Caco-2 (cell line): ENCODE measurements around the gene MAX. TPM values are rescaled to one million over a fixed set of nuclear protein-coding genes. Genes with fewer than 3 reads are reported as not detected.
"Not testable (repeated sequence)": the region's sequence is repeated elsewhere in the genome, so short reads cannot be mapped to it uniquely, and the experiment has no call there.

Experiments used
- BruUV-seq: library from RNA; stranded (reverse); fragments of 400-500 nt; replicated peaks from 2 replicates; lab custom pipeline; 2021; lab: Mats Ljungman, UMichigan
- CTCF ChIA-PET: fragments of 300-600 bp; sonication (Branson Sonifier 250); formaldehyde crosslinking; loops from one replicate; lab custom pipeline; 2022; ENCODE audit warnings: antibody characterized with exemption; lab: Charles Lee
- POLR2A ChIA-PET: fragments of 300-600 bp; sonication (Branson Sonifier 250); formaldehyde crosslinking; loops from one replicate; lab custom pipeline; 2022; ENCODE audit warnings: antibody characterized with exemption; lab: Charles Lee
- DNase-seq, 2 experiments: peaks; one replicate each; pipeline versions ENCODE4 v3.0.0 to v3.0.0-alpha.2; 2020 to 2022
- H3K27me3 ChIP-seq: replicated peaks from 2 replicates; pipeline ENCODE4 v1.6.0; 2011; ENCODE audit warnings: low read length; ENCODE audit not compliant: control insufficient read depth, insufficient read depth
- H3K36me3 ChIP-seq: 2 replicates; pipeline ENCODE4 v1.5.1; 2011; ENCODE audit warnings: low read length; ENCODE audit not compliant: control insufficient read depth, insufficient read depth
- H3K4me1 ChIP-seq: fragments of 250-450 bp; sonication (Bioruptor Pico); 2 replicates; pipeline ENCODE4 v1.5.1; 2020; ENCODE audit warnings: mild to moderate bottlenecking
- H3K4me3 ChIP-seq: 2 replicates; pipeline ENCODE4 v1.5.1; 2011; ENCODE audit warnings: low read depth, mild to moderate bottlenecking, control low read depth, low read length
- H3K9me3 ChIP-seq: fragments of 250-450 bp; sonication (Bioruptor Pico); 2 replicates; pipeline ENCODE4 v1.5.1; 2020; ENCODE audit warnings: mild to moderate bottlenecking, moderate library complexity
- H3K27ac Mint-ChIP-seq: one replicate; pipeline ENCODE4 v1.8.0; 2022; ENCODE audit warnings: mixed read lengths; ENCODE audit not compliant: unreplicated experiment
- H3K27me3 Mint-ChIP-seq: one replicate; pipeline ENCODE4 v1.8.0; 2022; ENCODE audit warnings: mixed read lengths; ENCODE audit not compliant: insufficient read depth, unreplicated experiment
- H3K36me3 Mint-ChIP-seq: one replicate; pipeline ENCODE4 v1.8.0; 2022; ENCODE audit warnings: mild to moderate bottlenecking, mixed read lengths; ENCODE audit not compliant: insufficient read depth, unreplicated experiment
- H3K4me1 Mint-ChIP-seq: one replicate; pipeline ENCODE4 v1.8.0; 2022; ENCODE audit warnings: low read depth, mixed read lengths; ENCODE audit not compliant: unreplicated experiment
- H3K4me3 Mint-ChIP-seq: one replicate; pipeline ENCODE4 v1.8.0; 2022; ENCODE audit warnings: mild to moderate bottlenecking, moderate library complexity, mixed read lengths; ENCODE audit not compliant: unreplicated experiment
- H3K9me3 Mint-ChIP-seq: one replicate; pipeline ENCODE4 v1.8.0; 2022; ENCODE audit warnings: mixed read lengths; ENCODE audit not compliant: unreplicated experiment
- CTCF ChIP-seq, 2 experiments: fragments of 200-600 bp in 1 of 2; IDR thresholded peaks; 1 replicate in 1 of 2; 2 replicates in 1 of 2; pipeline versions ENCODE4 v1.5.1 to v1.8.0; 2011 to 2022; ENCODE audit warnings: antibody characterized with exemption in 1 of 2, control low read depth in 1 of 2, inconsistent platforms in 1 of 2, low read depth in 1 of 2, low read length in 1 of 2, mild to moderate bottlenecking in 1 of 2, moderate library complexity in 1 of 2; ENCODE audit not compliant: insufficient read depth in 1 of 2, severe bottlenecking in 1 of 2, unreplicated experiment in 1 of 2
- intact Hi-C: fragments of 100-400 bp; cut with micrococcal nuclease; formaldehyde crosslinking; loops from one replicate; pipeline ENCODE4 v1.10.0; 2022; ENCODE audit not compliant: unreplicated experiment
- total RNA-seq: library from RNA; stranded (reverse); gene quantifications from 2 replicates; pipeline ENCODE4 v1.2.3, GENCODE V29; 2022

MAX gene
- total RNA-seq, 1 experiment from 2014 or later = 53.5 TPM

GRCh38 chr14:65092349-65092748, 10.0 kb downstream of the MAX start:
- no peak for TF ChIP-seq CTCF (IDR thresholded peaks at IDR 0.05; ENCODE audit: insufficient read depth in 1 of 2, low read depth in 1 of 2, low read length in 1 of 2, severe bottlenecking in 1 of 2, unreplicated experiment in 1 of 2)
- BruUV-seq = no TSS peak
- H3K4me1 Mint-ChIP-seq = no peaks in the 10 kb centered on the region
- H3K27ac Mint-ChIP-seq = no peak overlapping the region
- no peaks in the 10 kb centered on the region for H3K4me1 ChIP-seq
- H3K36me3 ChIP-seq = peaks cover 5% of the 10 kb centered on the region
- H3K36me3 Mint-ChIP-seq = peaks cover 46% of the 10 kb centered on the region
- no peak for DNase-seq
- no peaks in the 10 kb centered on the region for H3K9me3 ChIP-seq
- no peak overlapping the region for H3K4me3 Mint-ChIP-seq
- intact Hi-C loops = no loop called here
- CTCF ChIA-PET = no interaction called here
- H3K27me3 ChIP-seq = no peaks in the 10 kb centered on the region
- peaks cover 10% of the 10 kb centered on the region for H3K9me3 Mint-ChIP-seq
- H3K27me3 Mint-ChIP-seq = no peaks in the 10 kb centered on the region
- POLR2A ChIA-PET = no interaction called here
- H3K4me3 ChIP-seq = no peak overlapping the region

- H3K4me3 ChIP-seq, H3K4me1 Mint-ChIP-seq, CTCF ChIA-PET, DNase-seq, POLR2A ChIA-PET, H3K9me3 ChIP-seq, H3K27me3 Mint-ChIP-seq, BruUV-seq, H3K27me3 ChIP-seq, H3K4me1 ChIP-seq, H3K4me3 Mint-ChIP-seq, H3K36me3 ChIP-seq, H3K27ac Mint-ChIP-seq, intact Hi-C loops: not testable (repeated sequence)
- peaks cover 21% of the 10 kb centered on the region for H3K9me3 Mint-ChIP-seq
- H3K36me3 Mint-ChIP-seq = peaks cover 57% of the 10 kb centered on the region
Observed at GRCh38 chr14:65087835-65088234, 14.5 kb downstream of the MAX start.

- H3K27ac Mint-ChIP-seq, H3K4me1 Mint-ChIP-seq, H3K4me3 Mint-ChIP-seq, DNase-seq, H3K36me3 ChIP-seq, BruUV-seq, H3K4me3 ChIP-seq, H3K27me3 Mint-ChIP-seq, H3K9me3 ChIP-seq, intact Hi-C loops, H3K27me3 ChIP-seq, CTCF ChIA-PET, H3K4me1 ChIP-seq, POLR2A ChIA-PET: not testable (repeated sequence)
- Mint-ChIP-seq H3K36me3 (peaks cover 62% of the 10 kb centered on the region), H3K9me3 (peaks cover 21% of the 10 kb centered on the region)
Observed at GRCh38 chr14:65086686-65087085, 15.6 kb downstream of the MAX start.

- H3K4me1 ChIP-seq = peaks cover 11% of the 10 kb centered on the region; the same call in 1 of the 2 replicates
- Mint-ChIP-seq H3K36me3 (peaks cover 78% of the 10 kb centered on the region), H3K9me3 (peaks cover 21% of the 10 kb centered on the region), H3K27ac (no peak overlapping the region), H3K27me3 (no peaks in the 10 kb centered on the region), H3K4me1 (no peaks in the 10 kb centered on the region), H3K4me3 (no peak overlapping the region)
- DNase-seq = no peak
- H3K36me3 ChIP-seq = peaks cover 9% of the 10 kb centered on the region
- H3K27me3 ChIP-seq = no peaks in the 10 kb centered on the region
- BruUV-seq = no TSS peak
- CTCF ChIA-PET = no interaction called here
- no peaks in the 10 kb centered on the region for H3K9me3 ChIP-seq
- POLR2A ChIA-PET = no interaction called here
- intact Hi-C loops = no loop called here
- no peak overlapping the region for H3K4me3 ChIP-seq
- TF ChIP-seq CTCF (IDR thresholded peaks at IDR 0.05; ENCODE audit: insufficient read depth in 1 of 2, low read depth in 1 of 2, low read length in 1 of 2, severe bottlenecking in 1 of 2, unreplicated experiment in 1 of 2) = no peak
Observed at GRCh38 chr14:65084554-65085505, 17.5 kb downstream of the MAX start.
